Measurements from ENCODE around the gene AGK. TPM values are rescaled to one million over a fixed set of nuclear protein-coding genes. Genes with fewer than 3 reads are reported as not detected.

AGK gene
- total and polyA plus RNA-seq, 2 of the 8 experiments (the other 6 are each of a cell fraction or from before 2014, with no cell fraction given), result 25.8 to 34.0 TPM

GRCh38 chr7:141558544-141559183 lies 7.5 kb downstream of the AGK start:
- H2BK5ac ChIP-seq (ENCODE audit: low read depth, low read length), result no peak overlapping the region
- H3K4ac ChIP-seq (replicated peaks; ENCODE audit: insufficient read length, low read depth, low read length), result no peak overlapping the region
- WGBS, 2 experiments (ENCODE audit: extremely low coverage in 1 of 2, insufficient coverage in 1 of 2, insufficient read length in 1 of 2, insufficient replicate concordance in 2 of 2, low coverage in 1 of 2, low lambda C conversion rate in 2 of 2, missing lambda C conversion rate in 1 of 2), result 87% methylated on average over 3 of the region's 3 CpGs; no CpG with 5 or more reads in 1 of the 2 experiments
- H3K79me1 ChIP-seq (ENCODE audit: low read depth, low read length), result no peaks in the 10 kb centered on the region; the same call in 1 of the 2 replicates
- H2AFZ ChIP-seq (ENCODE audit: low read length), result no peak overlapping the region
- no peak overlapping the region for H2BK15ac ChIP-seq (ENCODE audit: low read length)
- CTCF ChIA-PET (ENCODE audit: partially characterized antibody), result no interaction called here
- no peak overlapping the region for H2BK20ac ChIP-seq (ENCODE audit: low read length)
- no peak for FAIRE-seq
- peaks cover 0 to 16% (median 6%) of the 10 kb centered on the region in 4 experiments; a peak in 5 of 8 replicates for H3K36me3 ChIP-seq (ENCODE audit: control insufficient read depth in 2 of 4, insufficient read depth in 4 of 4, low read length in 3 of 4)
- POLR2A ChIA-PET (ENCODE audit: partially characterized antibody), result no interaction called here
- no peak overlapping the region for H4K91ac ChIP-seq (replicated peaks; ENCODE audit: insufficient read length, low read length)
- no peak overlapping the region for H3K4me2 ChIP-seq (ENCODE audit: insufficient read depth in 1 of 2, low read depth in 2 of 2, low read length in 2 of 2)
- H3K56ac ChIP-seq (replicated peaks; ENCODE audit: insufficient read length, low read depth, low read length), result no peak overlapping the region
- no peak overlapping the region for H4K5ac ChIP-seq (ENCODE audit: insufficient read length, low read depth, low read length)
- no peak overlapping the region for H3K23ac ChIP-seq (ENCODE audit: insufficient read length)
- no peak overlapping the region for H4K8ac ChIP-seq (ENCODE audit: extremely low read depth, insufficient read depth, low read length)
- peaks cover 0 to 11% of the 10 kb centered on the region in 2 experiments; a peak in 2 of 4 replicates for H3K79me2 ChIP-seq (ENCODE audit: control insufficient read depth in 1 of 2, insufficient read depth in 2 of 2, low read length in 2 of 2)
- H3K4me1 ChIP-seq (replicated peaks in 1 of 4; ENCODE audit: control insufficient read depth in 3 of 4, insufficient read depth in 4 of 4, low read length in 3 of 4), result peaks cover 0 to 2% (median 0%) of the 10 kb centered on the region in 4 experiments; a peak in 1 of 7 replicates
- no peak overlapping the region for H3K27ac ChIP-seq (ENCODE audit: low read depth, low read length)
- H4K20me1 ChIP-seq (replicated peaks in 1 of 2; ENCODE audit: control insufficient read depth in 1 of 2, insufficient read depth in 2 of 2, low read length in 2 of 2), result no peaks in the 10 kb centered on the region
- H2BK12ac ChIP-seq (ENCODE audit: low read depth, low read length), result no peak overlapping the region
- no peak overlapping the region for H3K4me3 ChIP-seq (ENCODE audit: extremely low read depth in 1 of 4, insufficient read depth in 2 of 4, low read depth in 3 of 4, low read length in 4 of 4)
- H2AK5ac ChIP-seq (ENCODE audit: low read depth, low read length), result no peak overlapping the region
- H3K9ac ChIP-seq (replicated peaks in 1 of 4; ENCODE audit: extremely low read depth in 1 of 4, low read depth in 3 of 4, low read length in 3 of 4), result no peak overlapping the region
- H3K18ac ChIP-seq (ENCODE audit: extremely low read depth, low read length), result no peak overlapping the region
- H3K9me3 ChIP-seq (ENCODE audit: insufficient read depth in 2 of 2, low read depth in 1 of 2, low read length in 1 of 2), result no peaks in the 10 kb centered on the region; a peak in 1 of 4 replicates
- H2BK120ac ChIP-seq (replicated peaks; ENCODE audit: low read depth, low read length), result no peak overlapping the region
- no peak for DNase-seq (ENCODE audit: low read depth in 1 of 2, low spot score in 2 of 2)
- H3K14ac ChIP-seq (ENCODE audit: insufficient read length), result no peak overlapping the region
- peaks cover 2% of the 10 kb centered on the region; the same call in 1 of the 2 replicates for H3K23me2 ChIP-seq (ENCODE audit: low read depth, low read length)
- no peaks in the 10 kb centered on the region for H3K27me3 ChIP-seq (replicated peaks in 1 of 4; ENCODE audit: control insufficient read depth in 3 of 4, extremely low read depth in 1 of 4, insufficient read depth in 3 of 4, low read length in 3 of 4)
- TF ChIP-seq GTF2F1 (IDR thresholded peaks at IDR 0.05; ENCODE audit: borderline replicate concordance, low read depth, low read length), result no peak
- TF ChIP-seq USF2 (IDR thresholded peaks at IDR 0.05; ENCODE audit: low read length), result no peak
- no peak for TF ChIP-seq KDM5A (IDR thresholded peaks at IDR 0.05; ENCODE audit: low read length)
- TF ChIP-seq KDM1A (IDR thresholded peaks at IDR 0.05; ENCODE audit: borderline replicate concordance, low read length), result no peak
- TF ChIP-seq RXRA (IDR thresholded peaks at IDR 0.05; ENCODE audit: insufficient read depth, low read depth, low read length), result no peak
- TF ChIP-seq ASH2L (IDR thresholded peaks at IDR 0.05; ENCODE audit: low read length), result no peak
- TF ChIP-seq CBX5 (IDR thresholded peaks at IDR 0.05; ENCODE audit: low read depth, low read length), result no peak
- no peak for TF ChIP-seq TBP (IDR thresholded peaks at IDR 0.05; ENCODE audit: low read depth, low read length)
- no peak for TF ChIP-seq CBX8 (IDR thresholded peaks at IDR 0.05; ENCODE audit: borderline replicate concordance, low read depth, low read length)
- no peak for TF ChIP-seq NRF1 (IDR thresholded peaks at IDR 0.05; ENCODE audit: low read depth, low read length)
- TF ChIP-seq FOSL1 (IDR thresholded peaks at IDR 0.05; ENCODE audit: insufficient read depth, low read depth, low read length), result no peak
- no peak for TF ChIP-seq RBBP5 (IDR thresholded peaks at IDR 0.05; ENCODE audit: borderline replicate concordance, low read depth, low read length)
